ENCODE measurements around the gene TOP3A.

GRCh38 chr17:18360518-18360917 lies 45.7 kb upstream of the TOP3A start:
- TF ChIP-seq CTCF (IDR thresholded peaks at IDR 0.05): no peak
- TF ChIP-seq POLR2A (IDR thresholded peaks at IDR 0.05): no peak
